ENCODE results near the gene SLC39A3.

The SLC39A3 gene

GRCh38 chr19:2739602-2740313, at the start of gene SLC39A3:
Gene SLC39A3, minus strand, starts transcription at chr19:2740017. Its CDS starts 2,760 bp downstream, at chr19:2737257.
- peak; percentile 97 for DNase-seq

GRCh38 chr19:2788237-2788636, 48.4 kb upstream of the SLC39A3 start:
- DNase-seq: no peak

GRCh38 chr19:2787115-2787514, 47.3 kb upstream of the SLC39A3 start:
- no peak for DNase-seq

- DNase-seq: peak; percentile 98 to 99
Measured at GRCh38 chr19:2785244-2785997, 45.6 kb upstream of the SLC39A3 start, which contains the start of gene THOP1. Gene THOP1, plus strand, starts transcription at chr19:2785503. Its CDS starts 160 bp downstream, at chr19:2785663.

GRCh38 chr19:2783781-2784145, 43.9 kb upstream of the SLC39A3 start:
- DNase-seq: no peak

GRCh38 chr19:2782936-2783780, 43.3 kb upstream of the SLC39A3 start, which contains the start of gene SGTA:
Gene SGTA, minus strand, starts transcription at chr19:2783273. Its CDS starts 14,205 bp downstream, at chr19:2769068.
- peak; percentile 96 for DNase-seq

GRCh38 chr19:2782329-2782935, 42.6 kb upstream of the SLC39A3 start:
- no peak for DNase-seq

- no peak for DNase-seq
Measured at GRCh38 chr19:2780284-2780683, 40.5 kb upstream of the SLC39A3 start.

GRCh38 chr19:2779121-2779740, 39.4 kb upstream of the SLC39A3 start:
- no peak for DNase-seq

GRCh38 chr19:2777952-2778683, 38.3 kb upstream of the SLC39A3 start:
- no peak for DNase-seq

- DNase-seq: no peak
Measured at GRCh38 chr19:2775556-2776430, 36.0 kb upstream of the SLC39A3 start.

- DNase-seq: no peak
Measured at GRCh38 chr19:2774953-2775555, 35.2 kb upstream of the SLC39A3 start.

GRCh38 chr19:2774083-2774679, 34.4 kb upstream of the SLC39A3 start:
- DNase-seq: no peak

- DNase-seq: no peak
Measured at GRCh38 chr19:2771786-2772674, 32.2 kb upstream of the SLC39A3 start.

GRCh38 chr19:2770055-2771013, 30.5 kb upstream of the SLC39A3 start:
- DNase-seq: no peak

- DNase-seq: no peak
Measured at GRCh38 chr19:2769218-2769617, 29.4 kb upstream of the SLC39A3 start.

All from NCI-H187 (cell line).